Measurements from ENCODE around the gene MTHFR.

Gene MTHFR

DNA sequence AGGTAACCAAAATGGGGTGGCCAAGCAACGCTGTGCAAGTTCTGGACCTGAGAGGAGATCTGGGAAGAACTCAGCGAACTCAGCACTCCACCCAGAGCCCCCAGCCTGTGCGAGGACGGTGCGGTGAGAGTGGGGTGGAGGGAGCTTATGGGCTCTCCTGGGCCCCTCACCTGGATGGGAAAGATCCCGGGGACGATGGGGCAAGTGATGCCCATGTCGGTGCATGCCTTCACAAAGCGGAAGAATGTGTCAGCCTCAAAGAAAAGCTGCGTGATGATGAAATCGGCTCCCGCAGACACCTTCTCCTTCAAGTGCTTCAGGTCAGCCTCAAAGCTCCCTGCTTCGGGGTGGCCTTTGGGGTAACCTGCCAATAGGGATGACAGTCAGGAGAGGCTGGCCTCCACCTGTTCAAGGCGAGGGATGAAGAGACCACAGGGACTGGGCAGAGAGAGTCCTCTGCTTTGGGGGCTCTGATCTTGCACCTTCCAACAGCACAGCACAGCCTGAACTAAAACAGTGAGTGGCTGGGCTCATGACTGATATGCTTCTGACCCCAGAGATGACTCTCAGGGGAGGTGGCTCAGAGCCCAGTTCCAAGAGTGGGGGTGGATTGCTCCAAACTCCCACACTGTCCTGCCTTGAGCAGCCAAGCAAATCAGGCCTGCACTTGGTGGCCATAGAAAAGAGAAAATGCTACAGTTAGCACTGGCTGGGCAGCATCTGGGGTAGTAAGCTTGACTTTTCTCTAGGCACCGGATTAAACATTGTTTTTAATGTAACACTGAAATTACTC, 9.5 kb downstream of the MTHFR start:
- peak; percentile 38 to 72 for DNase-seq

- DNase-seq = no peak
Observed at GRCh38 chr1:11795238-11795890, 10.4 kb downstream of the MTHFR start.

GRCh38 chr1:11794446-11795237, 11.1 kb downstream of the MTHFR start:
- DNase-seq = no peak

DNA sequence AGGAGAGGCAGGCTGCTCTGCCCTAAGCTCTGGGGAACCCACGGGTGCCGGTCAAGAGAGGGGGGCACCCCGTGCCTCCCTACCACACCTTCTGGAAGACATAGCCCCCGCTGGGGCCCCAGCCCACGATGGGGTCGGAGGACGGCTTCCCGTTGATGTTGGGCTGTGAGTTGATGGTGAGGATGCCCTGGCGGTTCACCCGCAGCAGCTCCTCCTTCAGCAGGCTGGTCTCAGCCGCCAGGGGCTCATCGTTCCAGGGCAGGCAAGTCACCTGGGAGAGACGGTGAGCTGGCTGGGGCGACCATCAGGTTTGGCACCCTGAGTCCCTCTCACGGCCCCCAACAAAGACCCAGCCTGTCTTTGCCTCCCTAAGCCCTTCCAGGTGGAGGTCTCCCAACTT, 11.9 kb downstream of the MTHFR start:
- no peak for DNase-seq

- no peak for DNase-seq
Observed at GRCh38 chr1:11792106-11792505, 13.7 kb downstream of the MTHFR start.

DNA sequence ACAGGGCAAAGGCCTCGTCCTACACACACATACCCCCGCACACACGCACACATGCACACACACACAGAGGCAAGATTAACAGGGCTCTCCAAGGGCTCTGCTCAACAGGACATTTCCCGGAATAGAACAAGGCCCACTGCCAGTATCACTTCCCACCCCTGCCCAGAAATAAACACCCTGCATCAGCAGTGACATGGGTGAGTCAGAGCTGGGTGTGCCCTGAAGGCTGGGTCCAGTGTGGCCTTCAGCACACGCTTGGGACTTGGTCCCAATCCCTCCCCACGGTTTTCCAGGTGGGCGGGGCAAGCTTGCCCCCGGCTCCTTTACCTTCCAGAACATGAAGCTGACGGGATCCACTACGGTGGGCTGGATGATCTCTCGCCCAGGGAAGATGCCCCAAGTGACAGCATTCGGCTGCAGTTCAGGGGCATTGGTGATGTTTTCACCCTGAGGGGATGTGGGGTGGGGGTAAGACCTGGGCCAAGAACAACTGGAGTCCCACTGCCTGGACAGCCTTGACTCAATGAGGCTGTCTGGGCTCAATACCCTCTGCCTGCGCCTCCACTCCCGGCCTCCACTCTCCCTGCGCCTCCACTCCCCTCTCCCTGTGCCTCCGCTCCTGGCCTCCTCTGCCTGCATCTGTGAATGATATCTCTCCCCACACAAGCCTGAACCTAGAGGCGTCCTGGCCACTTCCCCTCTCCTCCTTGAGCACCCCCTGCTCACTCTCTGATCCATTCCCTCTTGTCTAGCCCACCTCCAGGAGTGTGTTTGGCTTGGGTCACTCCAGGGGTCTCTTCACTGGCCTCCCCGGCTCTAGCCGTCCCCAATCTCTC, 14.7 kb downstream of the MTHFR start:
- DNase-seq = peak; percentile 79 to 83

- no peak for DNase-seq
Observed at GRCh38 chr1:11790101-11790879, 15.5 kb downstream of the MTHFR start.

GRCh38 chr1:11789126-11790067, 16.4 kb downstream of the MTHFR start:
- DNase-seq = no peak

GRCh38 chr1:11788549-11789053, 17.2 kb downstream of the MTHFR start:
- DNase-seq = no peak

DNA sequence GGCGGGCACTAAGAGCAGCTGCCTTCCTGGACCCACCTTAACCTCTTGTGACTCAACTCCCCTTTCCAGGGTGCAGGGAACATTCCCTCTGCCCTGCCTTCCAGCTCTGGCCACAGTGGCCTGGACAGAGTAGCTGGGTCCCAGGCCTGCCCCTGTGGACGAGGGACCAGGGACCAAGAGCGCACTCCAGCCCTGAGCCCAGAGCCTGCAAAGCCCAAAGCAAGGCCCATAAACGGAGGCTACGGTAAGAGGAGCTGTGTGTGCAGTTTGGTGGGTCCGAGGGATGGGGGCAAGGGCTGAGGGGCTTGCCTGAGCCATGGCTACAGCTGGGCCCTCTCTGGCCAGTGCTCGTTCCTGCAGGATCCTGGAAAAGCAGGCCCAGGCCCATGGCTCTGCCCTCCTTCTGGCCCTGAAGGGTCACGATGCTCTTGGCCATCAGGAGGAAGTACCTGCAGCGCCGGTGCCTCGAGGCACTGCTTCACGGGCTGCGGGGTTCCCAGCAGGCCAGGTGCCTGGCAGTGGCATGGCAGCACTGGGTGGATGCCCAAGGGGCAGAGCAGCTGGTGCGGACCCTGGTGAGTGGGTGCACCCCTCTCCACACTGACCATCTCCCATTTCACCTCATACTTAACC, 17.8 kb downstream of the MTHFR start:
- DNase-seq = no peak

DNA sequence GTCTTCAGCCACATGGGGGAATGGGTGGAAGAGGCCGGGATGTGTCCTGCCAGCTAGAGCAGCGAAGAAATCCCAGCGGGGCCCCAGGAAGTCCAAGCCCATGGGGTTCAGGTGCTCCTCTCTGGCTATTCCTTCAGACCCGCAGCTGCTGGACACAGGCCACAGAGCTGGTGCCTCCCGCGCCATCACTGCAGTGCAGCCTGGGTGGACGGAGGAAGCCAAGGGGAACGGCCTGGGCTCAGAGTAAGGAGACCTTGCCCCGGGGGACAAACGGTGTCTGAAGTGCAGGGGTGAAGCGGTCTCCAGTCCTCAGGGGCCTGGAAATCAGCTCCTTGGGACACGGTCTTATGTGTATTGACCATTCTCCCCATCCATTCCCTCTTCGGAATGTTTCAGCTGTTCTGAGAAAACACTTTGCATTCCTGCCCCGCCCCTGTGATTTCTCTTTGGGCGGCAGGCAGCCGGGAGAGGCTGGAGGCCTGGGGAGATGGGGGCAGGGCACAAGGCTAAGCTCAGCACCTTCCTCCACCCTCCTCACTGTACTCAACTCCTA, 18.4 kb downstream of the MTHFR start:
- no peak for DNase-seq

GRCh38 chr1:11786168-11786567, 19.6 kb downstream of the MTHFR start:
- no peak for DNase-seq

DNA sequence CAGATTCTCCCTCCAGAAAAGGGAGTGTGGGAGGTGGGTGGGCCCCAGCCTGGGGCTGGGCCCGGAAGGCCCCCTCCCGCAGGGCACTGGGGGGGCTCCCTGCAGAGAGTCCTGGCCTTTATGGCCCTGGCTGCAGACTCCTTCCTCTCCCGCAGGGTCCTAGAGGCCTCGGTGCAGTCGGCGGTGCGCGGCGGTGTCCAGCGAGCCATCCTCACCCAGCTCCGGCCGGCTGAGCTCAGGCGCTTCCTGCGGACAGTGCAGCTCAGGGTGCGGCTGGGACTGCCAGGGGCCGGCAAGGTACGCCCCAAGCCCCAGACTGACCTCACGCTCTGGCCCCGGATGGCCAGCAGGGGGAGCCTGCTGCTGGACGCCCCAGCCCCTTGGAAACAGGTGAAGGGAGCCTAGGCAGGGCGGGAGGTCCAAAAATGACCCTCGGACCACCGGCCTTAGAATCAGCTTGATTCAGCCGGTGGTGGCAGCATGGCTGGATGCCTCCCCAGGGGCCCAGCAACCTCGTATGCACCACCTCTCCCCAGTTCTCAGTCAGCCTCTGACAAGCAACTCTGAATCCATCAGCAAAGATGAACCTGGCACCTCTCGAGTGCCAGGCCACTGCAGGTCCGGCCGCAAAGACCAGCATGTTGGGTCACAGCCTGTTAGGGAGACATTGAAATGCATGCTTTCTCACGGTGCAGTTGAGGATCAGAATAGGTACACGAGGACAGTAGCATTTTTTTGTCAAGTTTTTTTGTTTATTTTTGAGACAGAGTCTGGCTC, 20.6 kb downstream of the MTHFR start:
- peak; percentile 30 to 56 for DNase-seq

- no peak for DNase-seq
Observed at GRCh38 chr1:11784256-11784992, 21.3 kb downstream of the MTHFR start.

- DNase-seq = no peak
Observed at GRCh38 chr1:11783556-11783955, 22.2 kb downstream of the MTHFR start.

DNA sequence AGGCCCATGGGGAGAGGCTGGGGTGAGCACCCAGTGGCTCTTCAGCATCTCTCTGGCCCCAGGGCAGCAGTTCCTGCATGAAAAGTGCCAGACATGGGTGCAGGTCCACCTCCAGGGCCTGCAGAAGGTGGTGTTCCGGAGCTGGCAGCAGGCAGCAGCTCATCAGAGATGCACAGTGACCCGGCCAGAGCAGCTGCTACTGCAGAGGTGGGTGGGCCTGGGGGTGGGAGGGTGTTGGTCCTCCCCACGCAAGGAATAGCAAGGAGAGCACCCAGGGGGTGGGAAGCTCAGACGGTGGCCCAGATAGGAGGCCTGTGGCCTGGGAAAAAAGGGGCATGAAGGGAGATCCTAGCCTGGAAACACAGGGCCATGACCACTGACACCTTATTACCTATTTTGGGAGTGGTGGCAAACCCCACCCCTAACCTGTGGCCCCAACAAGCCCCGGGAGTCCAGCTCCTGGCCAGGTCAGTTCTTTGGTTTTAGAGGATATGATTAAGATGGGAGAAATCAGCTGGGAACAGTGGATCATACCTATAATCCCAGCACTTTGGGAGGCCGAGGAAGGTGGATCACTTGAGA, 23.5 kb downstream of the MTHFR start:
- DNase-seq = no peak

DNA sequence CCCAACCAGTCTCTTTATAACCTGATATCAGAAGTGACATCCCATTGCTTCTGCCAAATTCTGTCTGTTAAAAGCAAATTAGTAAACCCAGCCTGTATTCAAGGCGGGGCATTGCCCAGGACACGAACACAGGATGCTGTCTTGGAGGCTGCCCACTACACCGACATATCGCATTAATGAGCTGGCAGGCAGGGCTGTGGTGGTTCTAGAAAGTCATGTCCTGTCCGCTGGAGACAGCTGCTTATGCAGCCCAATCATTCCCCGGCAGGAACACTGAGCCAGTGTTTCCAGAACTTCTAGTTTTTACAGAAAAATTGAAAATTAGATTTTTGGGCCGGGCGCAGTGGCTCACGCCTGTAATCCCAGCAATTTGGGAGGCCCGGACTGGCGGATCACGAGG, 24.5 kb downstream of the MTHFR start:
- no peak for DNase-seq
